DMS114 treated with DMSO at 0.1 percent for 48 hours (cell line): ENCODE measurements around the gene BNIPL.

Experiments
- DNase-seq: peaks from one replicate; lab custom pipeline; 2025; ENCODE audit not compliant: unreplicated experiment; lab: John Stamatoyannopoulos, UW

BNIPL gene

GRCh38 chr1:151036356-151036755 is at the start of gene BNIPL:
Gene BNIPL, plus strand, starts transcription at chr1:151036586. Its CDS starts 140 bp downstream, at chr1:151036726.
- no peak for DNase-seq

- DNase-seq = no peak
Measured at GRCh38 chr1:150987924-150988323, 48.5 kb upstream of the BNIPL start.

GRCh38 chr1:150992626-150993025 is 43.8 kb upstream of the BNIPL start:
- no peak for DNase-seq

- no peak for DNase-seq
Measured at GRCh38 chr1:150994248-150994647, 42.1 kb upstream of the BNIPL start.

- no peak for DNase-seq
Measured at GRCh38 chr1:150995460-150995859, 40.9 kb upstream of the BNIPL start.

- DNase-seq = peak; percentile 39
Measured at GRCh38 chr1:150995896-150996295, 40.5 kb upstream of the BNIPL start.

GRCh38 chr1:150997126-150997872 is 39.1 kb upstream of the BNIPL start:
- DNase-seq = no peak

GRCh38 chr1:150997949-150998348 is 38.4 kb upstream of the BNIPL start:
- DNase-seq = no peak

GRCh38 chr1:150999051-150999674 is 37.2 kb upstream of the BNIPL start:
- DNase-seq = no peak

GRCh38 chr1:150999926-151000325 is 36.5 kb upstream of the BNIPL start:
- no peak for DNase-seq

GRCh38 chr1:151000408-151000807 is 36.0 kb upstream of the BNIPL start:
- DNase-seq = no peak

GRCh38 chr1:151001602-151002001 is 34.8 kb upstream of the BNIPL start:
- no peak for DNase-seq

GRCh38 chr1:151002051-151002450 is 34.3 kb upstream of the BNIPL start:
- DNase-seq = no peak

- no peak for DNase-seq
Measured at GRCh38 chr1:151002611-151003010, 33.8 kb upstream of the BNIPL start.

GRCh38 chr1:151003180-151003579 is 33.2 kb upstream of the BNIPL start:
- DNase-seq = no peak

GRCh38 chr1:151005729-151006319 is 30.6 kb upstream of the BNIPL start:
- DNase-seq = no peak

GRCh38 chr1:151006327-151007052 is 29.9 kb upstream of the BNIPL start, which contains the start of gene MINDY1:
Gene MINDY1, minus strand, starts transcription at chr1:151006902. Its CDS starts 4,285 bp downstream, at chr1:151002617.
- DNase-seq = peak; percentile 94

- no peak for DNase-seq
Measured at GRCh38 chr1:151007853-151008243, 28.5 kb upstream of the BNIPL start.

GRCh38 chr1:151008244-151009205 is 27.9 kb upstream of the BNIPL start, which contains the start of gene PRUNE1:
Gene PRUNE1, plus strand, starts transcription at chr1:151008449. Its CDS starts 184 bp downstream, at chr1:151008633.
- DNase-seq = peak; percentile 96

GRCh38 chr1:151009206-151009587 is 27.2 kb upstream of the BNIPL start:
- DNase-seq = no peak
